GM12891 (cell line): Measurements from ENCODE around the gene TENT5C.

Source experiments
- POLR2A ChIP-seq: IDR thresholded peaks from 2 replicates; pipeline ENCODE4 v1.6.1; 2011; ENCODE audit warnings: low read depth, low read length, control low read depth
- POLR2AphosphoS5 ChIP-seq: IDR thresholded peaks from 2 replicates; pipeline ENCODE4 v1.6.1; 2011; ENCODE audit warnings: low read depth, low read length, control low read depth

- no peak for TF ChIP-seq POLR2AphosphoS5
- TF ChIP-seq POLR2A, result no peak
These were observed 30.1 kb upstream of the TENT5C start for GRCh38 chr1:117575586-117576225.
